ENCODE measurements around the gene SORBS2. TPM values are rescaled to one million over a fixed set of nuclear protein-coding genes. Genes with fewer than 3 reads are reported as not detected.

SORBS2 gene
- total RNA-seq, 1 donor from 2014 or later, result 94.2 TPM

DNA sequence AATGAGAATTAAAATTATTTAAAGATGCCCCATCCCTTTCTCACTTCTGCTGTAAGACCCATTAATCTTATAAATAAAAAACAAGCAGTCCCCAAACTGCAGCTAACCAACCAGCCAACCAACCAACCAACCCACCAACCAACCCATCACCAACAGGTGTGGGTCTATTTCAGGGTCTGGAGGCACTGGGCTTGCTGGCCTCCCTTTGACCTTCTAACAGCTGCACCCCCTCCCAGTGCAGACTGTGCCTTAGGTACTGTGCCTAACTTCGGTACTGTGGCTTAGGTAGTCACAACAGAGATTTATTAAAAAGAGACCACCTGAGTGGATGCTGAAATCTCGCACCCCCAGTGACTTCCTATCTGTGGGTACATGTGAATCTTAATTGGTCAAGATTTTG lies 128.1 kb downstream of the SORBS2 start:
- no peak for DNase-seq (ENCODE audit: low spot score, unreplicated experiment)
- H3K27me3 Mint-ChIP-seq, result no peaks in the 10 kb centered on the region
- H3K4me3 Mint-ChIP-seq (ENCODE audit: low read depth), result no peak overlapping the region
- TF ChIP-seq CTCF (IDR thresholded peaks at IDR 0.05; ENCODE audit: unreplicated experiment), result no peak
- H3K27ac Mint-ChIP-seq, result no peak overlapping the region
- peaks cover 13% of the 10 kb centered on the region for H3K36me3 Mint-ChIP-seq (ENCODE audit: insufficient read depth)
- H3K4me1 Mint-ChIP-seq (ENCODE audit: low read depth), result no peaks in the 10 kb centered on the region
- no peaks in the 10 kb centered on the region for H3K9me3 Mint-ChIP-seq (ENCODE audit: low read depth)

DNA sequence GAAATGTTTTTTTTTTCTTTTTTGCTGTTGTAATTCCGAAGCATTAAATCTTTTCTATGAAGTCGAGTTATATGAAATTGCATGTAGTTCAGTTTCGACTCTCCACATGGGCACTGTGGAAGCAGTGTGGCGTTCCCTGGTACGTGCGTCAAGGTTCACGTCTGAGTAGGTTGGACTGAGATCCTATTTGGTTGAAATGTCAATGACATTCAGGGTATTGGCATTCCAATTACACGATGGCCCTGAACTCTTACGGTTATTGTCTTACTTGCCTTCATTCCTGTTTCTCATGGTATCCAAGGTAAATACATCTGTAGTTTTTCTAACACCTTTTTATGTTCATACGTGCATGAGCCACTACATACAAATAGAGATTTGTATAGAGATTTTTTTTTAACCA lies 128.8 kb downstream of the SORBS2 start:
- no peaks in the 10 kb centered on the region for H3K4me1 Mint-ChIP-seq (ENCODE audit: low read depth)
- TF ChIP-seq CTCF (IDR thresholded peaks at IDR 0.05; ENCODE audit: unreplicated experiment), result no peak

GRCh38 chr4:185682236-185682635 lies 129.8 kb downstream of the SORBS2 start:
- no peak overlapping the region for H3K27ac Mint-ChIP-seq
- no peak overlapping the region for H3K4me3 Mint-ChIP-seq (ENCODE audit: low read depth)
- no peak for TF ChIP-seq CTCF (IDR thresholded peaks at IDR 0.05; ENCODE audit: unreplicated experiment)
- H3K27me3 Mint-ChIP-seq, result no peaks in the 10 kb centered on the region
- H3K4me1 Mint-ChIP-seq (ENCODE audit: low read depth), result no peaks in the 10 kb centered on the region
- H3K9me3 Mint-ChIP-seq (ENCODE audit: low read depth), result no peaks in the 10 kb centered on the region
- peaks cover 18% of the 10 kb centered on the region for H3K36me3 Mint-ChIP-seq (ENCODE audit: insufficient read depth)
- no peak for DNase-seq (ENCODE audit: low spot score, unreplicated experiment)

More for the DNA sequence above, 128.8 kb downstream of the SORBS2 start:
- peaks cover 13% of the 10 kb centered on the region for H3K36me3 Mint-ChIP-seq (ENCODE audit: insufficient read depth)
- H3K27me3 Mint-ChIP-seq, result no peaks in the 10 kb centered on the region
- H3K9me3 Mint-ChIP-seq (ENCODE audit: low read depth), result no peaks in the 10 kb centered on the region
- no peak for DNase-seq (ENCODE audit: low spot score, unreplicated experiment)
- H3K27ac Mint-ChIP-seq, result no peak overlapping the region
- H3K4me3 Mint-ChIP-seq (ENCODE audit: low read depth), result no peak overlapping the region

DNA sequence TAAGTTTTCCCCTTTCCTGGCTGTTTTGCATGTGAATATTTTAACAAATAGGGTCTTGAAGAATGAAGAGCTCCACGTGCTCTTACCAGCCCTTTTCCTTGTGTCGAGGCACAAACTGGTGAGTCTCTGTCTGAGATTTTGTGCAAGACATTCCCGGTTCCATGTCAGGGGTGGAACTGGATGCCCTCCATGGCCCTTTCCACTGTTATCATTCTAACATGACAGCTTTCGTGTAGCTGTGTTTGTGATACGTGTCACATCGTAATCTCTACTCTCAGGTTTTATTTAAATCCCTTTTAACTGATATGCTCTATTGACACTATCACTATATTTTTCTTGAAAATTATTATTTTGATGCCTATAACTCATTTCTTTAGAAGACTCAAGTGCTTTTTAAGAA lies 130.4 kb downstream of the SORBS2 start:
- no peaks in the 10 kb centered on the region for H3K4me1 Mint-ChIP-seq (ENCODE audit: low read depth)
- no peak overlapping the region for H3K27ac Mint-ChIP-seq
- H3K9me3 Mint-ChIP-seq (ENCODE audit: low read depth), result no peaks in the 10 kb centered on the region
- H3K4me3 Mint-ChIP-seq (ENCODE audit: low read depth), result no peak overlapping the region
- TF ChIP-seq CTCF (IDR thresholded peaks at IDR 0.05; ENCODE audit: unreplicated experiment), result no peak
- DNase-seq (ENCODE audit: low spot score, unreplicated experiment), result no peak
- peaks cover 24% of the 10 kb centered on the region for H3K36me3 Mint-ChIP-seq (ENCODE audit: insufficient read depth)
- H3K27me3 Mint-ChIP-seq, result no peaks in the 10 kb centered on the region

DNA sequence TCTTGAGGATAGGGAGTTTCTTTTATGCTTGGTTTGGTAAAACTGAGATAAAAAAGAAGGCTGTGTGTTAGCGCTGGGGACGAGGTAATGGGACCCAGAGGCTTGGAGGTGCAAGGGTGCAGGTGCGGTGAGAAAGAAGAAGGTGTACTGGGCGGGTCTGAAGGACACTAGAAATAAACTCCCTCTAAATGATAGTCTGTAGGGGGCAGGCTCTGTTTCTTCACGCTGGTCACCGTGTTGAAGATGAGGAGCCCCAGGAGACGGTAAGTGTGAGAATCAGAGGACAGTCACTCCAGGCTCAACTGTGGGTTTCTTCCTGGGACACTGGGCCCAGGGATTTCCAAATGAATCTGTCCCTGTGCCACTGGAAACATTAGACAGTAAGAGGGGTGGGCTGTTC lies 131.4 kb downstream of the SORBS2 start:
- TF ChIP-seq CTCF (IDR thresholded peaks at IDR 0.05; ENCODE audit: unreplicated experiment), result no peak
- no peak for DNase-seq (ENCODE audit: low spot score, unreplicated experiment)
- no peaks in the 10 kb centered on the region for H3K4me1 Mint-ChIP-seq (ENCODE audit: low read depth)
- no peaks in the 10 kb centered on the region for H3K27me3 Mint-ChIP-seq
- H3K36me3 Mint-ChIP-seq (ENCODE audit: insufficient read depth), result peaks cover 27% of the 10 kb centered on the region
- no peak overlapping the region for H3K27ac Mint-ChIP-seq
- H3K9me3 Mint-ChIP-seq (ENCODE audit: low read depth), result no peaks in the 10 kb centered on the region
- H3K4me3 Mint-ChIP-seq (ENCODE audit: low read depth), result no peak overlapping the region

All from progenitor cell of endocrine pancreas (in vitro differentiated cells).